Measurements from ENCODE around the gene GBX2. TPM values are rescaled to one million over a fixed set of nuclear protein-coding genes. Genes with fewer than 3 reads are reported as not detected.

GBX2 gene
- total and polyA plus RNA-seq, 2 of the 13 experiments (the other 11 are each of a cell fraction or from before 2014, with no cell fraction given) = not detected

DNA sequence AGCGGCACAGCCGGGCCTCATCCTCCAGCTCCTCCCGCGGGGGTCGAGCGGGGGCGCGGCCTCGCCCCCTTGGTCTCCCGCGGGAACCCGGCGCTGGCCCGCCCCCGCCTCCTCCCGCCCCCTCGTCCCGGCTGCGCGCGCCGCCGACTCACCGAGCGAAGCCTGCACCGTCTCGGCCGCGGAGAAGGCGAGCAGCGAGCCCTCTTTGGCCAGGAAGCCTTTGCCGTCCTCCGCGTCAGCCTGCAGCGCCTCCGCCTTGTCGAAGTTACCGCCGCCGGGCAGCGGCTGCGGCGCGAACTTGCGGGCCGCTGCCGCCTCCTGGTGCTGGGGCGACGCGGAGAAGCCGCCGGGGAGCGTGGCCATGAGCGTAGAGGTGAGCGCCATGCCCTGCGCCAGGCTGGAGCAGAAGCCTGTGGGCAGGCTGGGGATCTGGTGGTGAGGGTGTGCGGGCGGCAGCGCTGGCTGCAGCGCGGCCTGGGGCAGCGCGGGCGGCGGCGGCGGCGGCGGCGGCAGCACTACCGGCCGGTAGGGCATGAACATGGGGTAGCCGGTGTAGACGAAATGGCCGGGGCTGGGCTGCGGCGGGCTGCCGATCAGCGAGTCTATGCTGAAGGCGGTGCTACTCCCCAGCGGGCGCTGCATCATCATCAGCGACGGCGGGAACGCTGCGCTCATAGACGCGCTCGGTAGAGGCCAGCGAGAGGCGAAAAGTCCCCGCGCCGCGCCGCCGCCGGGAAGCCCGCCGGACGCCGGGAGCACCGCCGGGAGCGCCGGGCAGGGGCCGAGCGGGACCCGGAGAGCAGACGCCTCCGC, 683 bp downstream of the GBX2 start (continued):
- TF ChIP-seq PITX1 (CRISPR knock-in tag; IDR thresholded peaks at IDR 0.05) = no peak
- peak; percentile 85 for TF ChIP-seq KDM2A (CRISPR knock-in tag; IDR thresholded peaks at IDR 0.05; ENCODE audit: borderline replicate concordance, low read depth)
- TF ChIP-seq HNRNPUL1 (IDR thresholded peaks at IDR 0.05; ENCODE audit: low read depth, low read length) = no peak
- TF ChIP-seq, protein P1, sequence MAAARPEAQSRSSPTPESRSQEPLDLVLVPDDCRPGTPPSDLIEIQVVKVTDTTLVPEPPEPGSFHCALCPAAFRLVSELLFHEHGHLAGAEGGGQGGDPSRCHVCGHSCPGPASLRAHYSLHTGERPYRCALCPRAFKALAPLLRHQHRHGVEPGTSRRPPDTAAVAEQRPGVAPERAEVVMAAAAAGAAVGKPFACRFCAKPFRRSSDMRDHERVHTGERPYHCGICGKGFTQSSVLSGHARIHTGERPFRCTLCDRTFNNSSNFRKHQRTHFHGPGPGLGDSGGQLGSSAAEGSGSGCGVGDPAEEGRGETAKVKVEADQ (CRISPR knock-in tag; IDR thresholded peaks at IDR 0.05; ENCODE audit: borderline replicate concordance) = peak; percentile 82; the same call in 1 of the 2 replicates
- no peak for TF ChIP-seq ISX (CRISPR knock-in tag; conservative IDR thresholded peaks at IDR 0.05)
- TF ChIP-seq, protein P2, sequence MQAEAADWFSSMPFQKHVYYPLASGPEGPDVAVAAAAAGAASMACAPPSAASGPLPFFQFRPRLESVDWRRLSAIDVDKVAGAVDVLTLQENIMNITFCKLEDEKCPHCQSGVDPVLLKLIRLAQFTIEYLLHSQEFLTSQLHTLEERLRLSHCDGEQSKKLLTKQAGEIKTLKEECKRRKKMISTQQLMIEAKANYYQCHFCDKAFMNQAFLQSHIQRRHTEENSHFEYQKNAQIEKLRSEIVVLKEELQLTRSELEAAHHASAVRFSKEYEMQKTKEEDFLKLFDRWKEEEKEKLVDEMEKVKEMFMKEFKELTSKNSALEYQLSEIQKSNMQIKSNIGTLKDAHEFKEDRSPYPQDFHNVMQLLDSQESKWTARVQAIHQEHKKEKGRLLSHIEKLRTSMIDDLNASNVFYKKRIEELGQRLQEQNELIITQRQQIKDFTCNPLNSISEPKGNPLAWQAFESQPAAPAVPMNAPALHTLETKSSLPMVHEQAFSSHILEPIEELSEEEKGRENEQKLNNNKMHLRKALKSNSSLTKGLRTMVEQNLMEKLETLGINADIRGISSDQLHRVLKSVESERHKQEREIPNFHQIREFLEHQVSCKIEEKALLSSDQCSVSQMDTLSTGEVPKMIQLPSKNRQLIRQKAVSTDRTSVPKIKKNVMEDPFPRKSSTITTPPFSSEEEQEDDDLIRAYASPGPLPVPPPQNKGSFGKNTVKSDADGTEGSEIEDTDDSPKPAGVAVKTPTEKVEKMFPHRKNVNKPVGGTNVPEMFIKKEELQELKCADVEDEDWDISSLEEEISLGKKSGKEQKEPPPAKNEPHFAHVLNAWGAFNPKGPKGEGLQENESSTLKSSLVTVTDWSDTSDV (CRISPR knock-in tag; IDR thresholded peaks at IDR 0.05) = 0 out of 2 replicates have a peak, but pooled peaks have one; percentile 30
- TF ChIP-seq RBM39 (IDR thresholded peaks at IDR 0.05; ENCODE audit: low read depth, low read length, poor library complexity, severe bottlenecking) = no peak
- TF ChIP-seq, protein P3, sequence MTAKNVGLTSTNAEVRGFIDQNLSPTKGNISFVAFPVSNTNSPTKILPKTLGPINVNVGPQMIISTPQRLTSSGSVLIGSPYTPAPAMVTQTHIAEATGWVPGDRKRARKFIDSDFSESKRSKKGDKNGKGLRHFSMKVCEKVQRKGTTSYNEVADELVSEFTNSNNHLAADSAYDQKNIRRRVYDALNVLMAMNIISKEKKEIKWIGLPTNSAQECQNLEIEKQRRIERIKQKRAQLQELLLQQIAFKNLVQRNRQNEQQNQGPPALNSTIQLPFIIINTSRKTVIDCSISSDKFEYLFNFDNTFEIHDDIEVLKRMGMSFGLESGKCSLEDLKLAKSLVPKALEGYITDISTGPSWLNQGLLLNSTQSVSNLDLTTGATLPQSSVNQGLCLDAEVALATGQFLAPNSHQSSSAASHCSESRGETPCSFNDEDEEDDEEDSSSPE (CRISPR knock-in tag; IDR thresholded peaks at IDR 0.05) = peak; percentile 37; the same call in 1 of the 2 replicates
- TF ChIP-seq, protein P4, sequence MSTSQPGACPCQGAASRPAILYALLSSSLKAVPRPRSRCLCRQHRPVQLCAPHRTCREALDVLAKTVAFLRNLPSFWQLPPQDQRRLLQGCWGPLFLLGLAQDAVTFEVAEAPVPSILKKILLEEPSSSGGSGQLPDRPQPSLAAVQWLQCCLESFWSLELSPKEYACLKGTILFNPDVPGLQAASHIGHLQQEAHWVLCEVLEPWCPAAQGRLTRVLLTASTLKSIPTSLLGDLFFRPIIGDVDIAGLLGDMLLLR (CRISPR knock-in tag; IDR thresholded peaks at IDR 0.05) = no peak
- 0 out of 2 replicates have a peak, but pooled peaks have one; percentile 32 for TF ChIP-seq ZNF709 (CRISPR knock-in tag; IDR thresholded peaks at IDR 0.05)
- TF ChIP-seq, protein P5, sequence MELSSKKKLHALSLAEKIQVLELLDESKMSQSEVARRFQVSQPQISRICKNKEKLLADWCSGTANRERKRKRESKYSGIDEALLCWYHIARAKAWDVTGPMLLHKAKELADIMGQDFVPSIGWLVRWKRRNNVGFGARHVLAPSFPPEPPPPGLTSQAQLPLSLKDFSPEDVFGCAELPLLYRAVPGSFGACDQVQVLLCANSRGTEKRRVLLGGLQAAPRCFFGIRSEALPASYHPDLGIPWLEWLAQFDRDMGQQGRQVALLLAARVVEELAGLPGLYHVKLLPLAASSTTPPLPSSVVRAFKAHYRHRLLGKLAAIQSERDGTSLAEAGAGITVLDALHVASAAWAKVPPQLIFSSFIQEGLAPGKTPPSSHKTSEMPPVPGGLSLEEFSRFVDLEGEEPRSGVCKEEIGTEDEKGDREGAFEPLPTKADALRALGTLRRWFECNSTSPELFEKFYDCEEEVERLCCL (CRISPR knock-in tag; IDR thresholded peaks at IDR 0.05; ENCODE audit: borderline replicate concordance) = no peak
- peak; percentile 67; the same call in 1 of the 2 replicates for TF ChIP-seq ZNF607 (CRISPR knock-in tag; IDR thresholded peaks at IDR 0.05; ENCODE audit: borderline replicate concordance)
- TF ChIP-seq, protein P6, sequence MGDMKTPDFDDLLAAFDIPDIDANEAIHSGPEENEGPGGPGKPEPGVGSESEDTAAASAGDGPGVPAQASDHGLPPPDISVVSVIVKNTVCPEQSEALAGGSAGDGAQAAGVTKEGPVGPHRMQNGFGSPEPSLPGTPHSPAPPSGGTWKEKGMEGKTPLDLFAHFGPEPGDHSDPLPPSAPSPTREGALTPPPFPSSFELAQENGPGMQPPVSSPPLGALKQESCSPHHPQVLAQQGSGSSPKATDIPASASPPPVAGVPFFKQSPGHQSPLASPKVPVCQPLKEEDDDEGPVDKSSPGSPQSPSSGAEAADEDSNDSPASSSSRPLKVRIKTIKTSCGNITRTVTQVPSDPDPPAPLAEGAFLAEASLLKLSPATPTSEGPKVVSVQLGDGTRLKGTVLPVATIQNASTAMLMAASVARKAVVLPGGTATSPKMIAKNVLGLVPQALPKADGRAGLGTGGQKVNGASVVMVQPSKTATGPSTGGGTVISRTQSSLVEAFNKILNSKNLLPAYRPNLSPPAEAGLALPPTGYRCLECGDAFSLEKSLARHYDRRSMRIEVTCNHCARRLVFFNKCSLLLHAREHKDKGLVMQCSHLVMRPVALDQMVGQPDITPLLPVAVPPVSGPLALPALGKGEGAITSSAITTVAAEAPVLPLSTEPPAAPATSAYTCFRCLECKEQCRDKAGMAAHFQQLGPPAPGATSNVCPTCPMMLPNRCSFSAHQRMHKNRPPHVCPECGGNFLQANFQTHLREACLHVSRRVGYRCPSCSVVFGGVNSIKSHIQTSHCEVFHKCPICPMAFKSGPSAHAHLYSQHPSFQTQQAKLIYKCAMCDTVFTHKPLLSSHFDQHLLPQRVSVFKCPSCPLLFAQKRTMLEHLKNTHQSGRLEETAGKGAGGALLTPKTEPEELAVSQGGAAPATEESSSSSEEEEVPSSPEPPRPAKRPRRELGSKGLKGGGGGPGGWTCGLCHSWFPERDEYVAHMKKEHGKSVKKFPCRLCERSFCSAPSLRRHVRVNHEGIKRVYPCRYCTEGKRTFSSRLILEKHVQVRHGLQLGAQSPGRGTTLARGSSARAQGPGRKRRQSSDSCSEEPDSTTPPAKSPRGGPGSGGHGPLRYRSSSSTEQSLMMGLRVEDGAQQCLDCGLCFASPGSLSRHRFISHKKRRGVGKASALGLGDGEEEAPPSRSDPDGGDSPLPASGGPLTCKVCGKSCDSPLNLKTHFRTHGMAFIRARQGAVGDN (CRISPR knock-in tag; IDR thresholded peaks at IDR 0.05) = peak; percentile 77
- peak; percentile 68 for TF ChIP-seq ZFY (CRISPR knock-in tag; IDR thresholded peaks at IDR 0.05)
- TF ChIP-seq ZNF891 (CRISPR knock-in tag; IDR thresholded peaks at IDR 0.05) = no peak
- peak; percentile 24; the same call in 1 of the 2 replicates for TF ChIP-seq ZNF235 (CRISPR knock-in tag; IDR thresholded peaks at IDR 0.05; ENCODE audit: borderline replicate concordance)
